ENCODE data around the gene HIVEP3. TPM values are rescaled to one million over a fixed set of nuclear protein-coding genes. Genes with fewer than 3 reads are reported as not detected.

Gene HIVEP3
- total RNA-seq, 1 experiment from 2014 or later = 3.1 TPM

GRCh38 chr1:41614818-41615217 lies 303.9 kb downstream of the HIVEP3 start:
- DNase-seq (ENCODE audit: low spot score) = no peak
- ChIA-PET POLR2A (ENCODE audit: low non-redundant PET) (no interaction called here), CTCF (no interaction called here)
- Histone ChIP-seq H3K4me1 (ENCODE audit: insufficient read depth, low read length, poor library complexity, severe bottlenecking) (peaks cover 14% of the 10 kb centered on the region), H3K9me3 (ENCODE audit: low read depth, low read length, poor library complexity, severe bottlenecking) (no peaks in the 10 kb centered on the region), H3K27ac (ENCODE audit: low read depth, low read length, poor library complexity, severe bottlenecking) (no peak overlapping the region), H3K36me3 (ENCODE audit: insufficient read depth, low read length, poor library complexity, severe bottlenecking) (no peaks in the 10 kb centered on the region), H3K27me3 (replicated peaks; ENCODE audit: insufficient read depth, low read depth, low read length, poor library complexity) (no peaks in the 10 kb centered on the region), H3K4me3 (ENCODE audit: low read depth, low read length, poor library complexity, severe bottlenecking) (no peak overlapping the region)
- no TSS peak for BruUV-seq (replicated peaks)
- TF ChIP-seq CTCF (conservative IDR thresholded peaks at IDR 0.05; ENCODE audit: low read depth, low read length) (no peak), EZH2 (IDR thresholded peaks at IDR 0.05; ENCODE audit: borderline replicate concordance, low read depth, low read length, poor library complexity, severe bottlenecking) (no peak)
- intact Hi-C loops (cut with micrococcal nuclease; ENCODE audit: unreplicated experiment) = no loop called here

- BruUV-seq (replicated peaks) = no TSS peak
- Histone ChIP-seq H3K36me3 (ENCODE audit: insufficient read depth, low read length, poor library complexity, severe bottlenecking) (no peaks in the 10 kb centered on the region), H3K9me3 (ENCODE audit: low read depth, low read length, poor library complexity, severe bottlenecking) (no peaks in the 10 kb centered on the region), H3K4me3 (ENCODE audit: low read depth, low read length, poor library complexity, severe bottlenecking) (no peak overlapping the region), H3K27ac (ENCODE audit: low read depth, low read length, poor library complexity, severe bottlenecking) (no peak overlapping the region), H3K27me3 (replicated peaks; ENCODE audit: insufficient read depth, low read depth, low read length, poor library complexity) (no peaks in the 10 kb centered on the region), H3K4me1 (ENCODE audit: insufficient read depth, low read length, poor library complexity, severe bottlenecking) (peaks cover 14% of the 10 kb centered on the region)
- TF ChIP-seq CTCF (conservative IDR thresholded peaks at IDR 0.05; ENCODE audit: low read depth, low read length) (no peak), EZH2 (IDR thresholded peaks at IDR 0.05; ENCODE audit: borderline replicate concordance, low read depth, low read length, poor library complexity, severe bottlenecking) (no peak)
- ChIA-PET CTCF (no interaction called here), POLR2A (ENCODE audit: low non-redundant PET) (no interaction called here)
- intact Hi-C loops (cut with micrococcal nuclease; ENCODE audit: unreplicated experiment) = no loop called here
- DNase-seq (ENCODE audit: low spot score) = peak; percentile 18
These were observed 304.8 kb downstream of the HIVEP3 start for GRCh38 chr1:41613689-41614574.

- intact Hi-C loops (cut with micrococcal nuclease; ENCODE audit: unreplicated experiment) = no loop called here
- H3K4me3 ChIP-seq (ENCODE audit: low read depth, low read length, poor library complexity, severe bottlenecking) = no peak overlapping the region
- DNase-seq (ENCODE audit: low spot score) = no peak
- H3K36me3 ChIP-seq (ENCODE audit: insufficient read depth, low read length, poor library complexity, severe bottlenecking) = no peaks in the 10 kb centered on the region
- peaks cover 19% of the 10 kb centered on the region for H3K4me1 ChIP-seq (ENCODE audit: insufficient read depth, low read length, poor library complexity, severe bottlenecking)
- H3K9me3 ChIP-seq (ENCODE audit: low read depth, low read length, poor library complexity, severe bottlenecking) = no peaks in the 10 kb centered on the region
- no peak overlapping the region for H3K27ac ChIP-seq (ENCODE audit: low read depth, low read length, poor library complexity, severe bottlenecking)
- ChIA-PET CTCF (interaction anchor here (0.6 kb wide), 1 partner anchor 15 kb away, joined by 4 read pairs; no protein-coding TSS in a partner anchor), POLR2A (ENCODE audit: low non-redundant PET) (no interaction called here)
- BruUV-seq (replicated peaks) = no TSS peak
- no peak for TF ChIP-seq EZH2 (IDR thresholded peaks at IDR 0.05; ENCODE audit: borderline replicate concordance, low read depth, low read length, poor library complexity, severe bottlenecking)
- no peak for TF ChIP-seq CTCF (conservative IDR thresholded peaks at IDR 0.05; ENCODE audit: low read depth, low read length)
- H3K27me3 ChIP-seq (replicated peaks; ENCODE audit: insufficient read depth, low read depth, low read length, poor library complexity) = no peaks in the 10 kb centered on the region
These were observed 305.8 kb downstream of the HIVEP3 start for GRCh38 chr1:41612953-41613352.
